ENCODE results near the gene CHMP4B. TPM values are rescaled to one million over a fixed set of nuclear protein-coding genes. Genes with fewer than 3 reads are reported as not detected.

The CHMP4B gene
- total RNA-seq, 6 donors from 2014 or later = 71.2 to 139 (median 104) TPM

DNA sequence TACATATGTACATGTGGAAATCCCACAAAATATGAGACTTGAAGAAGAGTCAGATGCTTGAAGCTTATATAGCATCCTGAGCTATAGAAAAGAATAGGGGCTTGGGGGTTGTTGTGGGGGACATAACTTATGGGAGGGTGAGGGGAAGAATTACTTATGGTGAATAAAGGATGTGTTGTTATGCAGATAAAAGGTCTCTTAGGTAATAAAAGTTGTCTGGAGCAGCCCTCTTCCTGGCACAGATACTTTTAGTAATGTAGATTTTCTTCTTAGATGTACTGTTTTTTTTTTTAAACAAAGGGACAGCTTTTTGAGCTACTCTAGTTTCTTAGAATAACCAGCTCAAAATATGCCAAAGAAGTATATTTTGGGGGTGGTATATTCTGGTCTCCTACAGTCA lies 35.9 kb downstream of the CHMP4B start:
- no peak for DNase-seq
- ATAC-seq (ENCODE audit: low FRiP score in 2 of 2) = no peak
- no peak for TF ChIP-seq EP300 (IDR thresholded peaks at IDR 0.05)
- no peak for TF ChIP-seq POLR2A (IDR thresholded peaks at IDR 0.05)
- TF ChIP-seq POLR2AphosphoS5 (IDR thresholded peaks at IDR 0.05) = no peak
- no peak for TF ChIP-seq CTCF (IDR thresholded peaks at IDR 0.05)
- H3K4me1 ChIP-seq = peaks cover 27 to 56% (median 35%) of the 10 kb centered on the region in 4 donors
- peaks cover 13 to 36% (median 18%) of the 10 kb centered on the region in 4 donors for H3K36me3 ChIP-seq
- H3K27me3 ChIP-seq = no peaks in the 10 kb centered on the region
- no peaks in the 10 kb centered on the region for H3K9me3 ChIP-seq
- H3K27ac ChIP-seq = no peak overlapping the region
- no peak overlapping the region for H3K4me3 ChIP-seq

DNA sequence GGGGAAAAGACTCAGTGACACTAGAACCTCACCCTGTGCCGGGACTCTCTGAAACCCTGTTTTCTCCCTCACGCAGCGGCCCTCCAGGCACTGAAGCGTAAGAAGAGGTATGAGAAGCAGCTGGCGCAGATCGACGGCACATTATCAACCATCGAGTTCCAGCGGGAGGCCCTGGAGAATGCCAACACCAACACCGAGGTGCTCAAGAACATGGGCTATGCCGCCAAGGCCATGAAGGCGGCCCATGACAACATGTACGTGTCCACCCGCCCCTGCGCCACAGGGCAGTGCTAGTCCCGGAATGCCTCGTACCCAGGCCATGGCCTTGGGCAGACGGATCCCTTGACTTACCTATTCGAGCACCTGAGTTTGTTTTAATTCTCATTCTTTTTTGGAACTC lies 37.2 kb downstream of the CHMP4B start:
- DNase-seq (peak in 1 of 2 donors; percentile 43), ATAC-seq (ENCODE audit: low FRiP score in 2 of 2) (no peak)
- peaks cover 15 to 42% (median 21%) of the 10 kb centered on the region in 4 donors for H3K4me1 ChIP-seq
- TF ChIP-seq POLR2AphosphoS5 (IDR thresholded peaks at IDR 0.05) (no peak), EP300 (IDR thresholded peaks at IDR 0.05) (no peak), CTCF (IDR thresholded peaks at IDR 0.05) (no peak), POLR2A (IDR thresholded peaks at IDR 0.05) (no peak)
- no peak overlapping the region for H3K27ac ChIP-seq
- H3K9me3 ChIP-seq = no peaks in the 10 kb centered on the region
- 87 to 91% methylated on average over 19 of the region's 19 CpGs for WGBS, 2 donors
- H3K36me3 ChIP-seq = peaks cover 16 to 50% (median 32%) of the 10 kb centered on the region in 4 donors
- no peak overlapping the region for H3K4me3 ChIP-seq
- H3K27me3 ChIP-seq = no peaks in the 10 kb centered on the region

- no peak for DNase-seq
- no peak for ATAC-seq (ENCODE audit: low FRiP score in 2 of 2)
- H3K9me3 ChIP-seq = no peaks in the 10 kb centered on the region
- peaks cover 7 to 25% (median 9%) of the 10 kb centered on the region in 4 donors for H3K4me1 ChIP-seq
- no peak overlapping the region for H3K27ac ChIP-seq
- H3K4me3 ChIP-seq = no peak overlapping the region
- no peaks in the 10 kb centered on the region for H3K27me3 ChIP-seq
- WGBS, 2 donors = 89 to 90% methylated on average over 3 of the region's 3 CpGs
- TF ChIP-seq EP300 (IDR thresholded peaks at IDR 0.05) (no peak), CTCF (IDR thresholded peaks at IDR 0.05) (no peak), POLR2AphosphoS5 (IDR thresholded peaks at IDR 0.05) (no peak), POLR2A (IDR thresholded peaks at IDR 0.05) (no peak)
- peaks cover 25 to 68% (median 49%) of the 10 kb centered on the region in 4 donors for H3K36me3 ChIP-seq
These were observed 39.0 kb downstream of the CHMP4B start for GRCh38 chr20:33850159-33850558.

DNA sequence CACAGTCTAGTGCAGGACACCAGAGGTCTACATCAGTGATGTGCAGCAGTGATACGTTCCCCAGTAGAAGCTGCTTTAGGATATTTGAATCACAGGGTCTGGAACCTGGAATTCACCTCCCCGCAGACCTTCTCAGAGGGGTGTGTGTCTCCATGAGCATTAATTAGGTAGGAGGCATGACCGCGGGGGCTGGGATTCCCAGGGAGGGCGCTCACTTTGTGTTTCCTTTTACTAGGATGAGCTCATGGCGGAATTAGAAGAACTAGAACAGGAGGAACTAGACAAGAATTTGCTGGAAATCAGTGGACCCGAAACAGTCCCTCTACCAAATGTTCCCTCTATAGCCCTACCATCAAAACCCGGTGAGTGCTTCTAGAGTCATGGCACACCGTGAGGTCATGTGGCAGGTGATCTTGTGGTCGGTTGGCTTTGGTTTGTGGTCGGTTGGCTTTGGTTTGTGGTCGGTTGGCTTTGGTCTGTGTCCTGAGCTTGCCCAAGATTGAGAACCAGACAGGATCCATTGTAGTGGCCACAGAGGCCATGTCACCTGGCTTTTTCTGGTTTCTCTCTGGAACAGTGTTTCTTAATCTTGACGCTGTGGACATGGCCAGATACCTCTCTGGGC lies 40.8 kb downstream of the CHMP4B start:
- Histone ChIP-seq H3K27me3 (no peaks in the 10 kb centered on the region), H3K4me1 (peaks cover 0 to 7% (median under 1%) of the 10 kb centered on the region in 4 donors), H3K4me3 (no peak overlapping the region), H3K27ac (no peak overlapping the region), H3K36me3 (peaks cover 28 to 84% (median 65%) of the 10 kb centered on the region in 4 donors), H3K9me3 (no peaks in the 10 kb centered on the region)
- WGBS, 2 donors = 83 to 91% methylated on average over 12 to 13 of the region's 13 CpGs
- ATAC-seq (ENCODE audit: low FRiP score in 2 of 2) = no peak
- TF ChIP-seq POLR2A (IDR thresholded peaks at IDR 0.05) (no peak), POLR2AphosphoS5 (IDR thresholded peaks at IDR 0.05) (no peak), EP300 (IDR thresholded peaks at IDR 0.05) (no peak)
- no peak for DNase-seq

DNA sequence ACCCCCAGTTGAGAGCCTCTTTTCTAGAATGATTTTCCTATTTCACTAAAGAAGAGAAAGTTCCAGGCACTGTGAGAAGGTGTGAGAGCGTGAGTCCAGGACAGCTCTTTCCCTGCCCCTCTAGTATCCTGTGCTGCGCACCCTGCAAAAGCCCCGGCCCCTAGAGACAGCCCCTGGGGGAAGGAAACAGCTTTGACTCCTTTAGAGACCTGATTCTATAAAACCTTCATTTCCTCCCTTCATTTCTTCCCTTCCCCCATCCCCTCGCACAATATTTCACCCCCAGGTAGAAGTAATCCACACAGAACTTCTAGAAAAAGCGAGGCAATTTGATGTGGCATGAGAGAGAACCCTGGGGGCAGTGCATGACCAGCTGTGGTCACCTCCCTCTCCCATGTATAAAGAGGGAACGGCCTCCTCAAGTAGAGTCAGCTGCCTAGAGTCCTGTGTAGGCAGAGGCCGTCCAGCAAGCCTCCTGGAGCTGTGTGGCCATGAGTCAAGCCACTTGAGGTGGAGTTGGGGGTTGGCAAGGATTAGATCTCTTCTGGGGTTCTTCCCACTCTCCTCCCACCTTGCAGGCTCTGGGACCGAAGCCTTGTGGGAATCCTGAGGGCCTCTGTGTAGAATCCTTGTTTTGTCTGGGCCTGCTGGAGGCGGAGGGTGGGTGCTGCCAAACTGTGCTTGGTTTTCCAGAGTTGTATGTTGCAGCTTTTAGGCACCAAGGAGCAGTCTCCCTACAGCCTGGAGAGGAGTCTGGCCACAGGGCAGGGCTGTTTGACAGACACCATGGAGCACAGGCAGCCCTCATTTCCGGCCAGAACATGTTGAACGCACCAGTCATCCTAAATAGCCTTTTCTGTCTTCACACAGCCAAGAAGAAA lies 41.7 kb downstream of the CHMP4B start:
- Histone ChIP-seq H3K4me3 (no peak overlapping the region), H3K36me3 (peaks cover 28 to 92% (median 68%) of the 10 kb centered on the region in 4 donors), H3K27ac (no peak overlapping the region), H3K27me3 (no peaks in the 10 kb centered on the region), H3K9me3 (no peaks in the 10 kb centered on the region), H3K4me1 (peaks cover 0 to 7% (median 0%) of the 10 kb centered on the region in 4 donors)
- DNase-seq (no peak), ATAC-seq (ENCODE audit: low FRiP score in 2 of 2) (no peak)
- TF ChIP-seq EP300 (IDR thresholded peaks at IDR 0.05) (no peak), POLR2A (IDR thresholded peaks at IDR 0.05) (no peak), POLR2AphosphoS5 (IDR thresholded peaks at IDR 0.05) (no peak), CTCF (IDR thresholded peaks at IDR 0.05) (no peak)
- 93 to 94% methylated on average over 9 to 11 of the region's 11 CpGs for WGBS, 2 donors

Measured in upper lobe of left lung (tissue), 6 donors.